ENCODE measurements around the gene MMEL1. TPM values are rescaled to one million over a fixed set of nuclear protein-coding genes. Genes with fewer than 3 reads are reported as not detected.

Gene MMEL1
- total RNA-seq, 1 experiment from 2014 or later = not detected

DNA sequence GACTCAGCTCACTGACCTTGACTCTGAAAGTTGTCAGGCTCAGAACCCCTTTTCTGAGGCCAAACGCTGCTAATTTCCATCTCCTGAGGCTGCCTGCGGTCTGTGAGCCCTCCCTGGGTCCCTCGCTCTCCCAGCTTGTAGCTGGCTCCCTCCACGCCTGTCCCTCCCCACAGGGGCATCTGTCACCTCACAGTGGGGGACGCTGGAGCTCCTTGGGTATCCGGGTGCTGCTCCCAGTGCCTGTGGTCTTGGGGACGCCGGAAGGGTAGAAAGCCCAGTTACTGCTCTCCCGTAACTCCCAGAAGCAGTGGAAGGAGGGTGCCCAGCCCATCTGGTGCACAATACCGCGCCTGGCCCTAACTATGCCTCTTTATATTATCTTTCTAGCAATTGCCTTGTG is 13.0 kb upstream of the MMEL1 start:
- Histone ChIP-seq H3K27ac (no peak overlapping the region), H3K4me1 (no peaks in the 10 kb centered on the region), H3K4me3 (no peak overlapping the region), H3K9me3 (replicated peaks) (peaks cover 7% of the 10 kb centered on the region), H3K27me3 (no peaks in the 10 kb centered on the region; the same call in 1 of the 2 replicates), H3K36me3 (no peaks in the 10 kb centered on the region)
- no peak for DNase-seq

- Histone ChIP-seq H3K27ac (no peak overlapping the region), H3K36me3 (no peaks in the 10 kb centered on the region), H3K4me3 (no peak overlapping the region), H3K4me1 (no peaks in the 10 kb centered on the region), H3K9me3 (replicated peaks) (peaks cover 7% of the 10 kb centered on the region), H3K27me3 (no peaks in the 10 kb centered on the region; the same call in 1 of the 2 replicates)
- DNase-seq = no peak
Observed at GRCh38 chr1:2645143-2645542, 12.3 kb upstream of the MMEL1 start.

DNA sequence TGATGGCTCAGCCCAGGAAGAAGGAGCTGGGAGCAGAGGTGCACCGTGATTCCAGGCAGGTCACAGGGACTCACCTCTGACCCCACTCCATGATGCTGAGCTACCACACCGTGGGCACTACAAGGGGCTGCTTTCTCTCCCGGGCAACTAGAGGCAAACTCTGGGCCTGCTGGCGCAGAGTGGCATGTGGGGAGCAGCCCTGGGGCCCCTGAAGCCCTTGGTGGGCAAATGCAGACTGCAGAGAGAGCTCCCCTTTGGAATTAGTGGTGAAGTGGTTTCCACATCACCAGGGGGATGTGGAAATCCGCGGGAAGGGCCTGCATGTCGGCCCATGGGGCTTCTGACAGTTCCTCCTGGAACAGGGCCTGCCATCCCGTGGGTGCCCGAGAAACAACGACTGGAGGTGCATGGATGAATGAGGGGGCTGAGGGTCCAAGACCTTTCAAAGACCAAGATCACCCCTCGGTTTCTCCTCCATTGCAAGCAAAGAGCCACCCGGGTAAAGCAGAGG is 11.8 kb upstream of the MMEL1 start:
- Histone ChIP-seq H3K4me1 (no peaks in the 10 kb centered on the region), H3K9me3 (replicated peaks) (peaks cover 7% of the 10 kb centered on the region), H3K27me3 (no peaks in the 10 kb centered on the region; the same call in 1 of the 2 replicates), H3K36me3 (no peaks in the 10 kb centered on the region), H3K27ac (no peak overlapping the region), H3K4me3 (no peak overlapping the region)
- DNase-seq = no peak

- H3K4me3 ChIP-seq = no peak overlapping the region
Observed at GRCh38 chr1:2644171-2644570, 11.4 kb upstream of the MMEL1 start.

GRCh38 chr1:2643414-2644077 is 10.7 kb upstream of the MMEL1 start:
- H3K4me3 ChIP-seq = peak overlapping the region; percentile 77
- no peak for DNase-seq
- peaks cover 7% of the 10 kb centered on the region for H3K9me3 ChIP-seq (replicated peaks)
- H3K36me3 ChIP-seq = no peaks in the 10 kb centered on the region
- no peaks in the 10 kb centered on the region; the same call in 1 of the 2 replicates for H3K27me3 ChIP-seq
- no peak overlapping the region for H3K27ac ChIP-seq
- no peaks in the 10 kb centered on the region for H3K4me1 ChIP-seq

More at GRCh38 chr1:2644171-2644570, 11.4 kb upstream of the MMEL1 start:
- Histone ChIP-seq H3K27me3 (no peaks in the 10 kb centered on the region; the same call in 1 of the 2 replicates), H3K27ac (no peak overlapping the region), H3K4me1 (no peaks in the 10 kb centered on the region), H3K9me3 (replicated peaks) (peaks cover 7% of the 10 kb centered on the region), H3K36me3 (no peaks in the 10 kb centered on the region)
- DNase-seq = no peak

- Histone ChIP-seq H3K9me3 (replicated peaks) (peaks cover 7% of the 10 kb centered on the region), H3K27me3 (no peaks in the 10 kb centered on the region; the same call in 1 of the 2 replicates), H3K4me3 (peak overlapping the region; percentile 77), H3K36me3 (no peaks in the 10 kb centered on the region), H3K4me1 (no peaks in the 10 kb centered on the region), H3K27ac (no peak overlapping the region)
- peak; percentile 94 for DNase-seq
Observed at GRCh38 chr1:2642560-2643413, 10.0 kb upstream of the MMEL1 start.

GRCh38 chr1:2642131-2642559 is 9.3 kb upstream of the MMEL1 start:
- peaks cover 7% of the 10 kb centered on the region for H3K9me3 ChIP-seq (replicated peaks)
- no peaks in the 10 kb centered on the region for H3K36me3 ChIP-seq
- no peak for DNase-seq
- peak overlapping the region; percentile 77 for H3K4me3 ChIP-seq
- H3K4me1 ChIP-seq = no peaks in the 10 kb centered on the region
- H3K27ac ChIP-seq = no peak overlapping the region
- no peaks in the 10 kb centered on the region; the same call in 1 of the 2 replicates for H3K27me3 ChIP-seq

DNA sequence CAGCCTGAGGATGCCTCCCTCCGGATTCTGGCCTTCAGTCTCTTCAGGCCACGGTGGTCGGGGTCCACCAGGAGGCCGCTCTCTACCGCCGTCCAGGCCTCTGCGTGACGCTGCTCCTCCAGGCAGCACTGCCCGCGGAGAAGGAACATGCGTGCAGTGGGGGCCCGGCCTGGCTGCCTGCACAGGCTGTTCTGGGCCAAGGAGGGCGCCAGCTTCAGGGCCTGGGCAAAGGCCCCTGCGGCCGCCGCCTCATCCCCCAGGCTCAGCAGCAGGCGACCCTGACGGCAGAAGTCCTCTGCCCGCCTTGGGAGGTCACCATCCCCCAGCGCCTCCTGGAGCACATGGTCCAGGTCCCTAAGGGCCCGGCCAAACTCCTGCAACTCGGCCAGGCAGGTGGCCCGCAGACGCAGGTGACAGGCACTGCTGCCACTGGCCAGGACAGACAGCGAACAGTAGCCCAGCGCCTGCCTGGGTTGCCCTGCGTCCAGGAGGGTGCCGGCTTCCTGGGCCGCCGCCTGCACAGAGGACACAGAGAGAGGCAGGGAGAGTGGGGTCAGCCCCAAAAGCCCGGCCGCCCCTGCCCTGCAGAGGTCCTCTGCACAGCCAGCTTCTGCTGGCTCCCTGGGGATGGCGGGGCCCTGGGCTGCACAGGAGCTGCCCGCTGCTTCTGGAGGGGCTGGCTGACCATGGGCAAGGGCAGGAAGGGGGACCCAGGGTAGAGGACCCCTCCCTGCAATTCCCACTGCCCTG is 8.7 kb upstream of the MMEL1 start:
- Histone ChIP-seq H3K4me3 (no peak overlapping the region), H3K9me3 (replicated peaks) (peaks cover 7% of the 10 kb centered on the region), H3K27me3 (no peaks in the 10 kb centered on the region; the same call in 1 of the 2 replicates), H3K36me3 (no peaks in the 10 kb centered on the region), H3K4me1 (no peaks in the 10 kb centered on the region), H3K27ac (no peak overlapping the region)
- DNase-seq = no peak

GRCh38 chr1:2640626-2641025 is 7.8 kb upstream of the MMEL1 start:
- H3K4me1 ChIP-seq = no peaks in the 10 kb centered on the region
- no peaks in the 10 kb centered on the region for H3K27me3 ChIP-seq
- H3K36me3 ChIP-seq = no peaks in the 10 kb centered on the region
- H3K4me3 ChIP-seq = no peak overlapping the region
- peaks cover 7% of the 10 kb centered on the region for H3K9me3 ChIP-seq (replicated peaks)
- H3K27ac ChIP-seq = no peak overlapping the region
- no peak for DNase-seq

DNA sequence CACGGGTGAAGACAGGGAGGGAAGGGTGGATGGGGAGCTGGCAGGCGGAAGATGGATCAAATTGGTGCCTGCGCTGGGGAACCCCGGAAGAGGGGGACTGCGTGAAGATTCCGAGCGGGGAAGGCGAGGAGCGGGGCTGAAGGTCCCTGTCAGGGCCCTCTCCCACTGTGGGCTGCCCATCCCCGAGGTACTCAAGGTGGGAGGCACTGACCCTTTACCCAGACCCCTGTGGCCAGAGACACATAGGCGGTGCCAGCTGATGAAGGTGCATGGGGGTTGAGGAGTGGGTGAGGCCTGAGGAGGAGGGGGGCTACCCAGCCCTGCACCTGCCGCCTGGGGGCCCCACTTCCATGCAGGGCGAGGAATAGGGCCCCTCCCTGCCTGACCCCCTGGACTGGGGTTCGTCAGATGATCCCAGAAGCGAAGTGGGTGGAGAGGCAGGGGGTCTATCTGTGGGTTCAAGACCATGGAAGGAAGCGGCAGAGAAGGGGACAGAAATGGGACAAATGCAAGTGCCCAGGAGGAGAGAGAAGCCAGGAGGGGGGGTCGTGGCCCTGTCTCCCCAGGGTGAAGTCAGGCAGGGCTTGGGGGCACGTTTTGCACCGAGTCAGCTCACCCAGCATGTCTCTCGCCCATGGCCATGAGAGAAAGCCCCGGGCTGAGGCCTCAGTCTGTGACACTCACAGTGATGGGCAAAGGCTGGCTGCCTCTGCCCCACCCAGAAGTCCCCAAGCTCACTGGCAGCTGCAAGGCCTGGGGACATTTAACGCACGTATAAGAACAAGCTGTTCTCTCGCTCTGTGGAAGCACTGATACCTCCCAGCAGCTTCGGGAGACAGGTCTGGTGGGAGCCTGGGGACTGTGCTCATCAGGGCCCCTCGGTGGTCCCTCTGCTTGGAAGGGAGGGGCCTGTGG is 7.0 kb upstream of the MMEL1 start:
- Histone ChIP-seq H3K4me1 (no peaks in the 10 kb centered on the region), H3K27me3 (no peaks in the 10 kb centered on the region), H3K27ac (no peak overlapping the region), H3K9me3 (replicated peaks) (peaks cover 7% of the 10 kb centered on the region), H3K4me3 (no peak overlapping the region), H3K36me3 (no peaks in the 10 kb centered on the region)
- peak in 1 of 2 experiments; percentile 2 for DNase-seq

GRCh38 chr1:2639203-2639602 is 6.4 kb upstream of the MMEL1 start:
- H3K9me3 ChIP-seq (replicated peaks) = peaks cover 7% of the 10 kb centered on the region
- DNase-seq = peak in 1 of 2 experiments; percentile 4
- H3K27ac ChIP-seq = no peak overlapping the region
- H3K27me3 ChIP-seq = peaks cover 1% of the 10 kb centered on the region; the same call in 1 of the 2 replicates
- no peaks in the 10 kb centered on the region for H3K36me3 ChIP-seq
- H3K4me3 ChIP-seq = no peak overlapping the region
- H3K4me1 ChIP-seq = no peaks in the 10 kb centered on the region

DNA sequence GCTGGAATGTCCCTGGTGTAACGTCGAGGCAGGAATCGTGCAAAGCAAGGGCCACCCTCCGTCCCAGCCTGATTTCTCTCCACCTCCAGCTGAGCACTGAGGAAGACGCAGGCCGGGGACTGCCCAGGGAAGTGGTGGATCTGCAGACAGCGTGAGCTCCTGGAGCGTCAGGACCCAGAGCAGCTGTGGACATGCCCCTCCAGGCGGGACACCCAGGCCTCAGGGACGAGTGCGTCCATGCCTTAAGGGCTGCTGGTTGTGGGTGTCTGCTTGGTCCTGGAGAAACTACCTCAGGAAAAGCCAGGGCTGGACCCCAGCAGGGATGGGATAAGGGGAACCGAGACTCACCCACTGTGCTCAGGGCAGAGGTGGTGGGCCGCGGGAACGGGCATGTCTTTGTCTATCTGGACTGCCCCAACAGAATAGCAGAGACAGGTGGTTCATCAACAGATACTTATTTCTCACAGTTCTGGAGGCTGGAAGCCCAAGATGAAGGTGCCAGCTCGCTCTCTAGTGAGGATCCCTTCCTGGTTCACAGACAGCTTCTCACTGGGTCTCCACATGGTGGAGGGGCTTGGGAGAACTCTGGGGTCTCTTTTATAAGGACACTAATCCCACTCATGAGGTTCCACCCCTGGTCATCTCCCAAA is 5.8 kb upstream of the MMEL1 start:
- DNase-seq = no peak
- Histone ChIP-seq H3K9me3 (replicated peaks) (peaks cover 7% of the 10 kb centered on the region), H3K36me3 (no peaks in the 10 kb centered on the region), H3K27ac (no peak overlapping the region), H3K27me3 (peaks cover 7% of the 10 kb centered on the region; the same call in 1 of the 2 replicates), H3K4me3 (no peak overlapping the region), H3K4me1 (no peaks in the 10 kb centered on the region)

GRCh38 chr1:2637442-2638145 is 4.8 kb upstream of the MMEL1 start:
- DNase-seq = no peak
- Histone ChIP-seq H3K36me3 (no peaks in the 10 kb centered on the region), H3K27me3 (peaks cover 17% of the 10 kb centered on the region; the same call in 1 of the 2 replicates), H3K27ac (no peak overlapping the region), H3K4me3 (no peak overlapping the region), H3K4me1 (no peaks in the 10 kb centered on the region), H3K9me3 (replicated peaks) (peaks cover 7% of the 10 kb centered on the region)
